GM19328 (cell line): ENCODE data around the gene PODXL2.
"Not testable (repeated sequence)": the region's sequence is repeated elsewhere in the genome, so short reads cannot be mapped to it uniquely, and the experiment has no call there.

Source experiments
- ATAC-seq: cut with Tn5 transposase; IDR thresholded peaks from one replicate; pipeline ENCODE4 v1.9.1; 2021; ENCODE audit warnings: mild to moderate bottlenecking, moderate library complexity; ENCODE audit not compliant: unreplicated experiment

Gene PODXL2

DNA sequence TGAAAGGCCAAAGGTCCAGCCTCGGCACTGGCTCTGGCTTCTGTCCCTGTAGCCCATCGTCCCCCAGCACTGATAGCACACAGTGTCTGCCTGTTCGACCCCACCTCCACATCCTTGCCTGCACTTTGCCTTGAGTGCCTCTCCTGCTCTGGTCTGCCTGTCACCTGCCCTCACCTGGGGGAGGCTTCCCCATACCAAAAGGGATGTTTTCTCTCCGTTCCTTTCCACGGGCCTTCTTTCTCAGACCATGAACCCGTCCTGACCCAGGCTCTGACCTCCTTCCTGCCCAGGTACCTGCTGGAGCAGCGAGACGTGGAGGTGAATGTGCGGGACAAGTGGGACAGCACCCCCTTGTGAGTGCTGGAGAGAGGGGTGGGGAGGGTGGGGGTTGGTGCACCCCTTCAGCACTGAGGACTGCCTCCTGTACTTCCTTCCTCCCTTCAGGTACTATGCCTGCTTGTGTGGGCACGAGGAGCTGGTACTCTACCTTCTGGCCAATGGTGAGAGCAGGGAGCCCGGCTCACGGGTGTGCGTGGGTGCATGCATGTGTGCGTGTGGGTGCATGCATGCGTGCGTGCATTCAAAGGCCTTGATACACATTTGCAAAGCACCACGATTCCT lies 45.2 kb downstream of the PODXL2 start:
- ATAC-seq = no peak

GRCh38 chr3:127674790-127675189 lies 45.8 kb downstream of the PODXL2 start:
- no peak for ATAC-seq

- ATAC-seq = no peak
Measured at GRCh38 chr3:127675651-127676391, 46.8 kb downstream of the PODXL2 start.

GRCh38 chr3:127676456-127676855 lies 47.5 kb downstream of the PODXL2 start:
- ATAC-seq = no peak

GRCh38 chr3:127676921-127677351 lies 48.0 kb downstream of the PODXL2 start:
- no peak for ATAC-seq

GRCh38 chr3:127677541-127678314 lies 48.7 kb downstream of the PODXL2 start:
- ATAC-seq = no peak

DNA sequence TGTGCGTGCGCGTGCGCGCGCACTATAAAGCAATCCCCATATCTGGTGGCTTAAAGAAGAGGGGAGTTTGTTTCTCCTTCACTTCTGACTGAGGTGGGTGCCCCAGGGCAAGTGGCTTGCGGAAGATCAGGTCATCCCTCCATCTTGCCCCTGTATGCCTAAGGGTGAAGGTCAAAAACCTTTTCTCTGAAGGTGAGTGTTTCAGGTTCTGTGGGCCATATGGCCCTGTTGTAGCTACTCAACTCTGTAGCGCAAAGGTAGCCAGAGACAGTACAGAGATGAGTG lies 49.3 kb downstream of the PODXL2 start:
- ATAC-seq = no peak

- no peak for ATAC-seq
Measured at GRCh38 chr3:127678611-127679533, 49.9 kb downstream of the PODXL2 start.

DNA sequence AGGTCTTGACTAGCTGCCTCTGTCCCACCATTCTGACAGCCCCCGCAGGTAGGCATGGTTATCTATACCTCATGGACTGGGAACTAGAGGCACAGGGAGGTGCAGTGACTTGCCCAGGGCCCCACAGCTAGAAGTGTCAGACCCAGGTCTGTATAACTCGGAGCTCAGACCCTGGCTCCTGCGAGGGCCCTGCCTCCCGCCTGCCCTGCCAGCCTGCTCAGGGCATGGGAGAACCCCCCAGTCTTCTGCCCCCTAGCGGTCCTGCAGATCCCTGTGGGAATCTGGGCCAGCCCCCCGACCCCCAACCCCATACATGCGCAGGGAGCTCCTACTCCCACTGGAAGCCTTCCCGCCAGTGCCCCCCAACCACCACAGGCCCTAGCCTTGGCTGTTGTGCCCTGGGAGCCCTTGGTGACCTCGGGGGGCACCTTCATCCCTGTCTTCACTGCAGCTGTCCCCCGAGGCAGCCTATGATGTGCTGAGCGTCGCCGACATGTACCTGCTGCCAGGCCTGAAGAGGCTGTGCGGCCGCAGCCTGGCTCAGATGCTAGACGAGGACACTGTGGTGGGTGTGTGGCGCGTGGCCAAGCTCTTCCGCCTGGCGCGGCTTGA lies 50.7 kb downstream of the PODXL2 start:
- no peak for ATAC-seq

- ATAC-seq = no peak
Measured at GRCh38 chr3:127680146-127680661, 51.2 kb downstream of the PODXL2 start.

DNA sequence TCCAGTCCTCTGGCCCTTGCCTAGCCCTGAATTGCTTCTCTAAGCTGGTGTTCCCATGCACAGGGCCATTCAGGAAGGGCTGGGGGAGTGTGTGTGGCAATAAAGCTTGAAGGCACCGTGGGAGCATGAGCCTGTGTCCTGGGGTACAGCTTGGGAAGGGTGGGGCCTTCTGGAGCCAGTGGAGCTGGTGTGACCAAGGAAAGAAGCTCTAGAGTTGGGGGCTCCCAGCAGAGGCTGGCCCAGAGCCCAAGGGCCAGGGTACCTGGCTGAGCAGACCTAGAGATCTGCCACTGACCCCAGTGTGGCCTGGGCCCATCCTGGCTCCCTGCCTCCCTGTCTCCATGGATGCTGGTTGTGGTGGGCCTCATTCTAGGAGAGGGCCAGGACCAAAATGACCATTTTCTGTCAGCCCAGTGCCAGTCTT lies 51.8 kb downstream of the PODXL2 start:
- ATAC-seq = no peak

GRCh38 chr3:127682175-127682554 lies 53.2 kb downstream of the PODXL2 start:
- ATAC-seq = not testable (repeated sequence)

- ATAC-seq = no peak
Measured at GRCh38 chr3:127682561-127682960, 53.6 kb downstream of the PODXL2 start.

DNA sequence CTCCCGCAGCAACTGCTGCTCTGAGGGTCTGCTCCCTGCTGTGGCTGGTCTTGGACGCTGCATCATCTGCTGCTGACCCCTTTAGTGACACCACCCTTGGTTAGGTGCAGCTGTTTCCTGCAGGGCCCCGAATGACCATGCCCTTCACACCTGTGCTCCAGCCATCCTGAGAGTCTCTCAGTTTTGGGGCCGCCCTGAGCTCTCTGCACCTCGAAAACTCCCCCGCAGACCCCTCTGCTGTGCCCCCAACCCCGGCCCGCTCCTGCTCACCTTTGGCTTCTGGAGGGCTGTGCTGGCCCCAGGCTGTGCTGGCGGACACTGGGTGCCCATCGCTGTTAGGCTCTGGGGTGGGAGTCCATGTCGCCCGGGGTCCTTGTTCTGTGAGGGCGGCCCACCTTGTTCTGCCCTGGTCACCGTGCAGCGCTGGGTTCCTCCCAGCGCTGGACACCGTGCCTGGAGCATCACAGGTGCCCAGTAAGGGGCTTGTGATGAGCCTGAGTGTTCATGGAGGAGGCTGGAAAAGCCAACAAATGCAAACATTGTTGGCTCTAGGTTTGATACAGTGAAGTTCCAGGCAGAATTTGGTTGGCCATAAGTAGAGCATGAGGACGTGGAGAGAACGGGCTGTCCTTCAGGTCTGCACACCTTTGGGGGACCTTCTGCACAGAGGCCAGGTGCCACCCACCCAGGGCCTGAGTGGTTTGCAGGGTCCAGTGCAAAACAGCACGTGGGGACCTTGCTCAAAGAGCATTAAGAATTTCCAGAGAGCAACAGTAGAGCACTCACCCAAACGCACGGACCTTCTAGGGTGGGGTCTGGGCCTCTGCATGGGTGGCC lies 56.1 kb downstream of the PODXL2 start:
- no peak for ATAC-seq

DNA sequence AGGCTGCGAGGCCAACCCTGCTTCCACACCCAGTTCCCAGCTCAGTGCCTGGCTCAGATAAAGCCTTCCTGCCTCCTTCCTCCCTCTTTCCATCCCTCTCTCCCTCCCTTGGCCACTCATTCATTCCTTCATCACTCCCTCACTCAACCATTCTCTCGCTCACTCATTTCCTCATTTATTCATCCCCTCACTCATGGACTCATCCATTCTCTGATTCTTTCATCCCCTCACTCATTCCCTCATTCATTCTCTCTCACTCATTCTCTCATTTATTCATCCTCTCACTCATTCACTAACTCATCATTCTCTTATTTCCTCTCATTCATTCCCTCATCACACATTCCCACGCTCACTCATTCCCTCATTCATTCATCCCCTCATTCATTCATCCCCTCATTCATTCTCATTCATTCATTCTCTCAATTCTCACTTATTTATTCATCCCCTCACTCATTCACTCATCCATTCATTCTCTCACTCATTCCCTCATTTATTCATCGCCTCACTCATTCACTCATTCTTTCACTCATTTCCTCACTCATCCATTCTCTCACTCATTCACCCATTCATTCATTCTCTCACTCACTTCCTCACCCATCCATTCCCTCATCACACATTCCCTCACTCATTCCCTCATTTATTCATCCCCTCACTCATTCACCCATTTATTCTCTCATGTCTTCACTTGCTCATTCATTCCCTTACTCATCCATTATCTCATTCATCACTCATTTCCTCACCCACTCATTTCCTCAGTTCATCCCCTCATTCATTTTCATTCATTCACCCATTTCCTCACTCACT lies 56.9 kb downstream of the PODXL2 start:
- no peak for ATAC-seq

GRCh38 chr3:127686512-127686894 lies 57.5 kb downstream of the PODXL2 start:
- ATAC-seq = no peak

DNA sequence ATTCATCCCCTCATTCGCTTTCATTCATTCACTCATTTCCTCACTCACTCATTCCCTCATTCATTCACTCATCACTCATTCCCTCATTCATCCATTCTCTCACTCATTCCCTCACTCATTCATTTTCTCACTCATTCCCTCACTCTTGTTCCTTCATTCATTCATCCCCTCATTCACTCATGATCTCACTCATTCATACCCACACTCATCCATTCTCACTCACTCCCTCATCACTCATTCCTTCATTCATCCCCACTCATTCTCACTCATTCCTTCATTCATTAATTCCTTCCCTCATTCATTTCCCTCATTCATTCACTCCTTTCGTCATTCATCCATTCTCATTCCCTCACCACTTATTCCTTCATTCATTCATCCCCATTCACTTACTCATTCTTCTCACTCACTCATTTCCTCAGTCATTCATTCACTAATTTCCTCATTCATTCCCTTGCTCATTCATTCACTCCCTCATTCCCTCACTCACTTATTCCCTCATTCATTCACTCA lies 58.3 kb downstream of the PODXL2 start:
- ATAC-seq = no peak

DNA sequence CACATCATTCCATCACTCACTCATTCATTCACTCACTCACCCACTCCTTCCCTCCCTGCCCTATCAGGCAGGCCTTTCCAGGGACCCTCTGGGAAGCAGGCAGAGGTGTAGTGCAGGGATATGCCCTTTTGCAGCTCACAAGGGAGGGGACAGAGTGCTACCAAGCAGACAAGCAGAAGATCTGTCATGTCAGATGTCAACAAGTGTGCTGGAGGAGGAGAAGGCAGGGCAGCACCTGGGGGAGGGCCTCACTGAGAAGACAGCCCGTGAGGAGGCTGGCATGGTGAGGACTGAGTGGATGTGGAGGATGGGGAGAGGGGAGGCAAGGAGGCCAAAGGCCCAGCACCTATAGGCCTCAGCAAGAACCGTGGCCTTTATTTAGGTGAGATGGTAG lies 59.0 kb downstream of the PODXL2 start:
- no peak for ATAC-seq
